Effector memory CD8-positive, alpha-beta T cell (primary cell): ENCODE results near the gene FGD1.
"Not testable (repeated sequence)": the region's sequence is repeated elsewhere in the genome, so short reads cannot be mapped to it uniquely, and the experiment has no call there.

ENCODE experiments used
- ATAC-seq: fragments of 150-1000 bp; cut with Tn5 transposase; replicated peaks from 2 replicates; pipeline ENCODE4 v1.10.0; 2021; ENCODE audit warnings: mild to moderate bottlenecking, moderate library complexity
- DNase-seq, 3 experiments: peaks; one replicate each; pipeline ENCODE4 v3.0.0; 2021
- H3K27ac Mint-ChIP-seq, 2 donors: one replicate each; pipeline ENCODE4 v1.8.0; 2022; ENCODE audit warnings: mild to moderate bottlenecking in 2 of 2, mixed read lengths in 2 of 2, moderate library complexity in 2 of 2
- H3K27me3 Mint-ChIP-seq, 2 donors: one replicate each; pipeline ENCODE4 v1.8.0; 2022; ENCODE audit warnings: mixed read lengths in 2 of 2
- H3K36me3 Mint-ChIP-seq: one replicate; pipeline ENCODE4 v1.8.0; 2022; ENCODE audit warnings: mild to moderate bottlenecking, moderate library complexity, mixed read lengths; ENCODE audit not compliant: insufficient read depth
- H3K4me1 Mint-ChIP-seq, 2 donors: one replicate each; pipeline ENCODE4 v1.8.0; 2022; ENCODE audit warnings: low read depth in 2 of 2, mixed read lengths in 2 of 2
- H3K4me3 Mint-ChIP-seq, 2 donors: one replicate each; pipeline ENCODE4 v1.8.0; 2022; ENCODE audit warnings: mild to moderate bottlenecking in 2 of 2, mixed read lengths in 2 of 2, moderate library complexity in 2 of 2
- H3K9me3 Mint-ChIP-seq, 2 donors: one replicate each; pipeline ENCODE4 v1.8.0; 2022; ENCODE audit warnings: mixed read lengths in 2 of 2
- total RNA-seq, 9 experiments: gene quantifications; one replicate each; lab custom pipeline; 2026; lab: John Stamatoyannopoulos, UW

The FGD1 gene
- total RNA-seq: 0 to 1.1 (median 0.06) reads per million in 9 experiments

- Mint-ChIP-seq H3K4me1 (peaks cover 0 to 5% of the 10 kb centered on the region in 2 donors), H3K9me3 (no peaks in the 10 kb centered on the region), H3K27me3 (peaks cover 44 to 69% of the 10 kb centered on the region in 2 donors), H3K27ac (no peak within 1 kb of the TSS), H3K4me3 (peak within 1 kb of the TSS; percentile 70 to 76), H3K36me3 (no peaks in the 10 kb centered on the region)
- peak in 1 of 3 experiments; percentile 1 for DNase-seq
- peak; percentile 31 for ATAC-seq
Measured at GRCh38 chrX:54495814-54496516, at the start of gene FGD1. TSS of gene FGD1 (minus strand) at chrX:54496234. CDS start at chrX:54495432, 802 bp downstream.

DNA sequence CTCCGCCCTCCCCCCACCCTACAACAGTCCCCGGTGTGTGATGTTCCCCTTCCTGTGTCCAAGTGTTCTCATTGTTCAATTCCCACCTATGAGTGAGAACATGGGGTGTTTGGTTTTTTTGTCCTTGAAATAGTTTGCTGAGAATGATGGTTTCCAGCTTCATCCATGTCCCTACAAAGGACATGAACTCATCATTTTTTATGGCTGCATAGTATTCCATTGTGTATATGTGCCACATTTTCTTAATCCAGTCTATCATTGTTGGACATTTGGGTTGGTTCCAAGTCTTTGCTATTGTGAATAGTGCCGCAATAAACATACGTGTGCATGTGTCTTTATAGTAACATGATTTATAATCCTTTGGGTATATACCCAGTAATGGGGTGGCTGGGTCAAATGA lies 46.2 kb upstream of the FGD1 start:
- DNase-seq, ATAC-seq, H3K9me3 Mint-ChIP-seq, H3K27ac Mint-ChIP-seq, H3K4me1 Mint-ChIP-seq, H3K27me3 Mint-ChIP-seq, H3K4me3 Mint-ChIP-seq: not testable (repeated sequence)
- peaks cover 70% of the 10 kb centered on the region for H3K36me3 Mint-ChIP-seq

DNA sequence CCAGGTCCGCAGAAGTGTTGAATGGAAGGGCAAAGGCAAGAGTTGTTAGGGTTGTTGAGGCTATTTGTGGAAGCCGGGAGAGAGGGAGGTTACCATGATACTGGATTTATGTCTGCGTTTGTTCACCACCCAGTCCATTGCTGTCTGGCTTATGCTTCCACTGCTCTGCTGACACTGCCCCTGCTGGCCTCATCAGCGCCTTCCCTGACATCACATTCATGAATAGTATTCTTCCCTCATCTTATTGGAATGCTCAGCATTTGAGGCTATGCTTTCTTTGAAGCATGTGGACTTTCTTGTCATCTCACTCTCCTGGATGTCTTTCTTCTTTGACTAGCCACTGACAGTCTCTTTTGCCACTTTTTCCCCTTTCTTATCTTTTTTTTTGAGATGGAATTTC lies 44.3 kb upstream of the FGD1 start:
- no peaks in the 10 kb centered on the region for H3K27me3 Mint-ChIP-seq
- H3K36me3 Mint-ChIP-seq: peaks cover 67% of the 10 kb centered on the region
- DNase-seq (no peak), ATAC-seq (no peak)
- peaks cover 3 to 4% of the 10 kb centered on the region in 2 donors for H3K4me1 Mint-ChIP-seq
- no peaks in the 10 kb centered on the region for H3K9me3 Mint-ChIP-seq
- H3K4me3 Mint-ChIP-seq: no peak overlapping the region
- H3K27ac Mint-ChIP-seq: no peak overlapping the region

DNA sequence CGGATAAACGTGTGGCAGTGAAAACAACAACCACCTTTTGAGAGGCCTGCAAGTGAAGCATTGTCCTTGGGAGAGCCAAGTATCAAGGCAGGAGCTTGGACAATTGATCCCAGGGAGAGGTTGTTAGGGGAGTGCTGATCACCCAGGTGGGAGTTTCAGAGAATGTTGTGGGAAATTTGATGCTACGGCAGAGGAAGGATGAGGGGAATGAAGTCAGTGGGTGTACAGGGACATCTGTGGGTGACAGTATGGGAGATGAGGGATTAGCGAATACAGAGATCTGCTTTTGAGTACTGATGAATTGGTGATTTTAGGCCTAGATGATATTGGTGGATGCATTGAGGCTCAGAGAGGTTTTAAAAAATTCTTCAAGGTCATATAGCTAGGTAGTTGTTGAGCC lies 38.2 kb upstream of the FGD1 start:
- peak overlapping the region; percentile 47 to 66 for H3K27ac Mint-ChIP-seq
- ATAC-seq (no peak), DNase-seq (no peak)
- no peaks in the 10 kb centered on the region for H3K27me3 Mint-ChIP-seq
- H3K4me3 Mint-ChIP-seq: peak overlapping the region; percentile 2 to 15
- peaks cover 43% of the 10 kb centered on the region for H3K36me3 Mint-ChIP-seq
- H3K9me3 Mint-ChIP-seq: no peaks in the 10 kb centered on the region
- peaks cover 19% of the 10 kb centered on the region in 2 donors for H3K4me1 Mint-ChIP-seq

- ATAC-seq: peak; percentile 28
- peaks cover 20% of the 10 kb centered on the region for H3K36me3 Mint-ChIP-seq
Measured at GRCh38 chrX:54530357-54530900, 34.4 kb upstream of the FGD1 start.

GRCh38 chrX:54529552-54530356 lies 33.7 kb upstream of the FGD1 start, which contains the start of gene GNL3L:
TSS of gene GNL3L (plus strand) at chrX:54530219. CDS start at chrX:54532567, 2,348 bp downstream.
- peaks cover 0 to 3% of the 10 kb centered on the region in 2 donors for H3K9me3 Mint-ChIP-seq
- H3K4me3 Mint-ChIP-seq: peak within 1 kb of the TSS; percentile 89 to 90
- peak; percentile 87 for ATAC-seq
- H3K27me3 Mint-ChIP-seq: no peaks in the 10 kb centered on the region
- H3K4me1 Mint-ChIP-seq: peaks cover 19 to 23% of the 10 kb centered on the region in 2 donors
- peak; percentile 62 to 68 (median 66) for DNase-seq
- H3K36me3 Mint-ChIP-seq: peaks cover 17% of the 10 kb centered on the region
- peak within 1 kb of the TSS; percentile 89 to 91 for H3K27ac Mint-ChIP-seq

More at GRCh38 chrX:54530357-54530900, 34.4 kb upstream of the FGD1 start:
- Mint-ChIP-seq H3K4me3 (peak overlapping the region; percentile 89 to 90), H3K4me1 (peaks cover 19 to 23% of the 10 kb centered on the region in 2 donors), H3K27me3 (no peaks in the 10 kb centered on the region), H3K27ac (peak overlapping the region; percentile 89 to 91), H3K9me3 (peaks cover 0 to 3% of the 10 kb centered on the region in 2 donors)
- DNase-seq: peak in 1 of 3 experiments; percentile 5

GRCh38 chrX:54529151-54529550 lies 33.1 kb upstream of the FGD1 start:
- H3K4me1 Mint-ChIP-seq: peaks cover 15 to 17% of the 10 kb centered on the region in 2 donors
- H3K9me3 Mint-ChIP-seq: peaks cover 0 to 3% of the 10 kb centered on the region in 2 donors
- DNase-seq: no peak
- H3K36me3 Mint-ChIP-seq: peaks cover 17% of the 10 kb centered on the region
- H3K4me3 Mint-ChIP-seq: peak overlapping the region; percentile 89 to 90
- ATAC-seq: no peak
- H3K27me3 Mint-ChIP-seq: no peaks in the 10 kb centered on the region
- peak overlapping the region; percentile 89 to 91 for H3K27ac Mint-ChIP-seq

- Mint-ChIP-seq H3K27ac (no peak overlapping the region), H3K4me1 (no peaks in the 10 kb centered on the region), H3K4me3 (no peak overlapping the region), H3K27me3 (peaks cover 6% of the 10 kb centered on the region in 2 donors), H3K9me3 (no peaks in the 10 kb centered on the region), H3K36me3 (no peaks in the 10 kb centered on the region)
- DNase-seq (no peak), ATAC-seq (no peak)
Measured at GRCh38 chrX:54509400-54509799, 13.4 kb upstream of the FGD1 start.

DNA sequence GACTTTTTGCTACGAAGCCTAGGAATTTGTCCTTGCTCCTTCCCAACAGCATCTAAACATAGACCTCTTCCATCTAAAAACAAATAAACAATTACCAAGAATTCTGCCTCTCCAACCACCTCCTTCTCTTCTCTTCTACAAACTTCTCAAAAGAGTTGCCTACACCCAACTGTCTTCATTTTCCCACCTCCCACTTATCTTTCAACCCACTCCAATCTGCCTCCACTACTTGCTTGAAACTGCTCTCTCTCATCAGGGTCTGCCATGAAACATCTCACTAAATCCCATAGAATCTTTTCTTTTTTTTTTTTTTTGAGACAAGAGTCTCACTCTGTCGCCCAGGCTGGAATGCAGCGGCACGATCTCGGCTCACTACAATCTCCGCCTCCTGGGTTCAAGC lies 902 bp upstream of the FGD1 start:
- H3K9me3 Mint-ChIP-seq: no peaks in the 10 kb centered on the region
- DNase-seq (no peak), ATAC-seq (no peak)
- H3K27me3 Mint-ChIP-seq: peaks cover 38 to 69% of the 10 kb centered on the region in 2 donors
- no peak overlapping the region for H3K27ac Mint-ChIP-seq
- H3K36me3 Mint-ChIP-seq: no peaks in the 10 kb centered on the region
- peaks cover 0 to 5% of the 10 kb centered on the region in 2 donors for H3K4me1 Mint-ChIP-seq
- H3K4me3 Mint-ChIP-seq: peak overlapping the region; percentile 70 to 76

DNA sequence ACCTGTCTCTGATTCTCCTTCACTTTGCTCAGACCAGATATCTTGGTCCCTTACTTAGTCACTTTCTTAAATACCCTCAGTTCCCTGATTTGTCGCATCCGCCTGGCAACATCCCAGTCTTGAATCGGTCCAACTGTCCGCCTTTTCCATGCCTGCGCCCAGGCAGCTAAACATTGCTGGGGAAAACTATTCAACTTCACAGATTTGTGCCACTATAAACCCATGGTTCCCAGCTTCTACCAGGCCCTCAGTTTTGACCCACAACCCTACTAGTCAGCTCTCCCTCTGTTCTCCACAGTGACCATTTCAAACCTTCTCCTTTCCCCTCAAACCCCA lies 451 bp upstream of the FGD1 start:
- H3K4me1 Mint-ChIP-seq: peaks cover 0 to 5% of the 10 kb centered on the region in 2 donors
- no peaks in the 10 kb centered on the region for H3K36me3 Mint-ChIP-seq
- peak overlapping the region; percentile 70 to 76 for H3K4me3 Mint-ChIP-seq
- H3K27ac Mint-ChIP-seq: no peak overlapping the region
- no peak for DNase-seq
- ATAC-seq: no peak
- peaks cover 39 to 69% of the 10 kb centered on the region in 2 donors for H3K27me3 Mint-ChIP-seq
- H3K9me3 Mint-ChIP-seq: no peaks in the 10 kb centered on the region

- peak; percentile 14 for ATAC-seq
- peaks cover 48 to 64% of the 10 kb centered on the region in 2 donors for H3K27me3 Mint-ChIP-seq
- no peak for DNase-seq
Measured at GRCh38 chrX:54494989-54495813, 833 bp downstream of the FGD1 start.

DNA sequence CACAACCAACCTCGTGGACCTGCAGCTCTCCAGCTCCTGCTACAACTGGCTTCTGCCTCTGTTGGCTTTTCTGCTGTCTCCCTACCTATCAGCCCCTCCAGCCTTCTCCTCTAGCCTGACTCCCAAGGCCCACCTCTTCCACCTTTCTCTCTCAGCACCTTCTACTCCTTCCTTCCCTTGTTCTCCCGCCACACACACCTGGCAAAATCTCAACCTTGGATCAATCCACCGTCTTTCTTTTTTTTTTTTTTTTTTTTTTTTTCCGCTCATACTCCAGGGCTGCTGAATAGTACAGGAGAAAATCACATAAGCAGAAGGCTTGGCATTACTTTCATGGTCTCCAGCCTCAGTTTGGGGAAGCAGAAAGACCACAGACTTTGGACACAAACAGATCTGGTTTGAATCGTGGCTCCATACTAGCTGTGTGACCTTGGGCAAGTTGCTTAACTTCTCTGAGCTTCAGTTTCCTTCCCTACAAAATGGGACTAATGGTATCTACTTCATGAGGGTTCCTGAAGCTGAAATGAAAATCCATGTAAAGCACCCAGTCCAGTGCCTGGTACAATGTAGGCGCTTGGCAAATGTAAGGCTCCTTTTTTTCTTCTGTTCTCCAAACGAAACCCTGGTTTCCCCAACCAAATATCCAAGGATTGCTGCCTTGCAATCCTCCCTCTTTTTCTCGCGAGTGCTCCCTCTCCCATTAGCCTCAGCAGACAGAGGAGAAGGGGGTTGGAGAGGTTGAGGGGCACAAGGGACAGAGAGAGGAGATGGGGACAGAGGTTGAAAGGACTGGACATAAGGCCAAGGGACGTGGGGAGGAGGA lies 1.7 kb downstream of the FGD1 start:
- no peak for DNase-seq
- H3K9me3 Mint-ChIP-seq: peaks cover 0 to 2% of the 10 kb centered on the region in 2 donors
- peak overlapping the region; percentile 70 for H3K4me3 Mint-ChIP-seq
- no peaks in the 10 kb centered on the region for H3K36me3 Mint-ChIP-seq
- H3K4me1 Mint-ChIP-seq: peaks cover 0 to 5% of the 10 kb centered on the region in 2 donors
- ATAC-seq: no peak
- H3K27ac Mint-ChIP-seq: no peak overlapping the region
- H3K27me3 Mint-ChIP-seq: peaks cover 48 to 58% of the 10 kb centered on the region in 2 donors

More at GRCh38 chrX:54494989-54495813, 833 bp downstream of the FGD1 start:
- no peaks in the 10 kb centered on the region for H3K9me3 Mint-ChIP-seq
- no peak overlapping the region for H3K27ac Mint-ChIP-seq
- H3K4me3 Mint-ChIP-seq: peak overlapping the region; percentile 70 to 76
- H3K36me3 Mint-ChIP-seq: no peaks in the 10 kb centered on the region
- peaks cover 0 to 5% of the 10 kb centered on the region in 2 donors for H3K4me1 Mint-ChIP-seq
